ENCODE data around the gene GXYLT2. TPM values are rescaled to one million over a fixed set of nuclear protein-coding genes. Genes with fewer than 3 reads are reported as not detected.

GXYLT2 gene
- 4.3 and 6.5 TPM in 2 replicates for total RNA-seq (2014; rRNA removed; shearing (Covaris generic))
- polyA plus RNA-seq (2014; cell fraction: nucleus; rRNA removed): 0.14 and 3.0 TPM in 2 replicates

GRCh38 chr3:72887705-72888545 lies at the start of gene GXYLT2:
Gene GXYLT2 (plus strand): TSS chr3:72888046. CDS start chr3:72888234, 188 bp downstream.
- DNase-seq (ENCODE audit: extremely low read depth, low read depth): peak; percentile 29

GRCh38 chr3:72839057-72839456 lies 48.8 kb upstream of the GXYLT2 start:
- no peak for DNase-seq (ENCODE audit: extremely low read depth, low read depth)

- no peak for DNase-seq (ENCODE audit: extremely low read depth, low read depth)
These were observed 43.3 kb upstream of the GXYLT2 start for GRCh38 chr3:72844436-72844993.

GRCh38 chr3:72846166-72846565 lies 41.7 kb upstream of the GXYLT2 start:
- no peak for DNase-seq (ENCODE audit: extremely low read depth, low read depth)

- DNase-seq (ENCODE audit: extremely low read depth, low read depth): no peak
These were observed 40.6 kb upstream of the GXYLT2 start for GRCh38 chr3:72847282-72847681.

- peak; percentile 91 for DNase-seq (ENCODE audit: extremely low read depth, low read depth)
These were observed 39.8 kb upstream of the GXYLT2 start, which contains the start of gene SHQ1 for GRCh38 chr3:72847751-72848702. Gene SHQ1 (minus strand): TSS chr3:72848445. CDS start chr3:72848340, 105 bp downstream.

GRCh38 chr3:72848703-72849081 lies 39.2 kb upstream of the GXYLT2 start:
- DNase-seq (ENCODE audit: extremely low read depth, low read depth): no peak

GRCh38 chr3:72855001-72855400 lies 32.8 kb upstream of the GXYLT2 start:
- no peak for DNase-seq (ENCODE audit: extremely low read depth, low read depth)

GRCh38 chr3:72860053-72860452 lies 27.8 kb upstream of the GXYLT2 start:
- no peak for DNase-seq (ENCODE audit: extremely low read depth, low read depth)

GRCh38 chr3:72860846-72861245 lies 27.0 kb upstream of the GXYLT2 start:
- DNase-seq (ENCODE audit: extremely low read depth, low read depth): no peak

- DNase-seq (ENCODE audit: extremely low read depth, low read depth): no peak
These were observed 25.3 kb upstream of the GXYLT2 start for GRCh38 chr3:72862314-72863090.

- DNase-seq (ENCODE audit: extremely low read depth, low read depth): no peak
These were observed 15.7 kb upstream of the GXYLT2 start for GRCh38 chr3:72872183-72872582.

- DNase-seq (ENCODE audit: extremely low read depth, low read depth): no peak
These were observed 522 bp upstream of the GXYLT2 start for GRCh38 chr3:72887343-72887704.

GRCh38 chr3:72888546-72889309 lies 882 bp downstream of the GXYLT2 start:
- no peak for DNase-seq (ENCODE audit: extremely low read depth, low read depth)

GRCh38 chr3:72889310-72890165 lies 1.7 kb downstream of the GXYLT2 start:
- DNase-seq (ENCODE audit: extremely low read depth, low read depth): no peak

GRCh38 chr3:72890166-72890925 lies 2.5 kb downstream of the GXYLT2 start:
- DNase-seq (ENCODE audit: extremely low read depth, low read depth): no peak

GRCh38 chr3:72891053-72891855 lies 3.4 kb downstream of the GXYLT2 start:
- no peak for DNase-seq (ENCODE audit: extremely low read depth, low read depth)

Data from NCI-H460 (cell line).